Measurements from ENCODE around the gene NPTX1.

Gene NPTX1

GRCh38 chr17:80447790-80448189 is 28.6 kb downstream of the NPTX1 start:
- H3K27me3 ChIP-seq: no peaks in the 10 kb centered on the region
- no peak overlapping the region for H3K4me3 ChIP-seq (ENCODE audit: low read depth, low read length)
- TF ChIP-seq CTCF (IDR thresholded peaks at IDR 0.05; ENCODE audit: low read depth, low read length): no peak
- no peaks in the 10 kb centered on the region for H3K9me3 ChIP-seq
- H3K36me3 ChIP-seq: no peaks in the 10 kb centered on the region
- H3K4me1 ChIP-seq: no peaks in the 10 kb centered on the region
- no peak for DNase-seq

DNA sequence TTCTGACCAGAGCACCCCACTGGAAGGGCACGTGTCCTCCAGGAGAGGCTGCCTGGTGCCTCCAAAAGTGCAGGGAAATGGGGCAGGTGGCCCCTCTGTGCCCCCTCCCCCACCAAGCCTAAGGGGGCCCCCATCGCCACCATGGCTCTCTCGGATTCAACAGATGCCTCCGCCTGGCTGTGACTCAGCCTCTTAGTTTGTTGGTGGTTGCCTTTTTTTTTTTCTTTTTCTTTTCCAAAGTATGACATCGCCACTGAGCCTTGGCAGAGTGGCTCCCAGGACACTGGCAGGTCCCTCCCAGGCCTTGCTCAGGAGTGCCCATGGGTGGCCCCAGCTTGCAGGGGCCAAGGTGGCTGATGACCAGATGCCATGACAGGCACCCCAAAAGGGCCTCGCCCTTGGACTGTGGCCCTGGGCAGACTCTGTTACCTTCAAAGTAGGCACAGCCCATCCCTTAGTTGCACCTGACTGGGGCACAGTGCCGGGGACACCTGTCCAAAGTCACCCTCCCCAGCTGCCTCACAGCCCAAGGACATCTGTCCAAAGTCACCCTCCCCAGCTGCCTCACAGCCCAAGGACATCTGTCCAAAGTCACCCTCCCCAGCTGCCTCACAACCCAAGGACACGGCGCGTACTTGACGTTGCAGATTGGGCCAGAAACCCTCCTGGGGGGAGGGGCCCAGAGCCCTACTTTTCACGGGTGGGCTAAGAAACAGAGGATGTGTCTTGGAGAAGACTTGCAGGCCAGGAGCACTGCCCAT is 29.6 kb downstream of the NPTX1 start:
- TF ChIP-seq CTCF (IDR thresholded peaks at IDR 0.05; ENCODE audit: low read depth, low read length): no peak
- Histone ChIP-seq H3K27me3 (no peaks in the 10 kb centered on the region), H3K4me3 (ENCODE audit: low read depth, low read length) (no peak overlapping the region), H3K9me3 (no peaks in the 10 kb centered on the region), H3K36me3 (no peaks in the 10 kb centered on the region), H3K4me1 (no peaks in the 10 kb centered on the region)
- DNase-seq: no peak

- DNase-seq: no peak
- Histone ChIP-seq H3K36me3 (no peaks in the 10 kb centered on the region), H3K4me1 (no peaks in the 10 kb centered on the region), H3K4me3 (ENCODE audit: low read depth, low read length) (no peak overlapping the region), H3K9me3 (no peaks in the 10 kb centered on the region), H3K27me3 (no peaks in the 10 kb centered on the region)
- TF ChIP-seq CTCF (IDR thresholded peaks at IDR 0.05; ENCODE audit: low read depth, low read length): no peak
Observed at GRCh38 chr17:80445726-80446110, 30.7 kb downstream of the NPTX1 start.

DNA sequence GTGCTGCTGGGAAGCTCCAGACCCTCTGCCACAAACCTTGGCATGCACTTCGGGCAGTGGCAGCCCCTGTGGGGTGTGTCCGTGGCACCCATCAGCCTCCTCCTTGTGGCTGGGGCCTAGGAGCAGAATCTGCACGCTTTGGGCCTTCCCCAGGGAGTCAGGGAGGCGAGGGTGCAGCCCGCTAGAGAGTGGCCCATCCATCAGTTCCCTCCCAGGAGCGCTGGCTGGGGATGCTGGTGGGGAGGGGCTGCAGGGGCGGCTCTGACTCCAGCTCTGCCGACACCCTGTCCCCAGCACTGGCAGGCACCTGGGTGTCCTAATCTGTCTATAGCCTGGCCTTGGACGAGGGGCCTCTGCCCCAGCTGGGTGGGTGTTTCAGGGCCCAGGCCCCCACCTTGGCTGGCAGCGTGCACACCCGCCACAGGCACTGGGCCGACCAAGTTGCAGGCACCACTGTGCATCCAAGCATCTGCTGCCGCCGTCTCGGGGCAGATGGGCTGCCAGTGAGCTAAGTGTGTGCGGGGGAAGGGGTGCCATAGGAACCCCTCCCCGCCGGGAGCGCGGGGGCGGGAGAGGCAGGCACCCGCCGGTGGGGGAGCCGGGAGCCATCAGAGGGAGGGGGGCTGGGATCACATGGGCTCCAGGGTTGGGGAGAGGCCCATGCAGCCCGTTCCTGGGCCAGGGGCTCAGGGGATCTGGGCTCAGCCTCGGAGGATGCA is 31.2 kb downstream of the NPTX1 start:
- no peaks in the 10 kb centered on the region for H3K36me3 ChIP-seq
- no peak overlapping the region for H3K4me3 ChIP-seq (ENCODE audit: low read depth, low read length)
- no peaks in the 10 kb centered on the region for H3K9me3 ChIP-seq
- no peak for TF ChIP-seq CTCF (IDR thresholded peaks at IDR 0.05; ENCODE audit: low read depth, low read length)
- H3K27me3 ChIP-seq: no peaks in the 10 kb centered on the region
- no peaks in the 10 kb centered on the region for H3K4me1 ChIP-seq
- DNase-seq: no peak

DNA sequence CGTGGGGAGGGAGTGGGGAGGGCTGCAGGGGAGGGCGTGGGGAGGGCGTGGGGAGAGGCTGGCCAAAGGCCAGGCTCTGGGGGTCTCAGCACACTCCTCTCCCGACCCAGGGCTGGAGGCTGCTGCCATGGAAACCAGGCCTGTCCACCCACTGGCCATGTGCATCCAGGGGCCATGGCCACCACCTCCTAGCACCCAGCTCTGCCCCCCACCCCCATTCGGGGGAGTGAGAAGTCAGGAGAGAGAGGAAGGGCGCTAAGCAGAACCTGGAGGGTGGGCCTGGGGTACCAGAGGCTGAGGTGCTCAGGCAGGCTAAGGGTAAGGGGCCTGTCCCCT is 31.8 kb downstream of the NPTX1 start:
- H3K4me1 ChIP-seq: no peaks in the 10 kb centered on the region
- no peaks in the 10 kb centered on the region for H3K9me3 ChIP-seq
- TF ChIP-seq CTCF (IDR thresholded peaks at IDR 0.05; ENCODE audit: low read depth, low read length): no peak
- no peaks in the 10 kb centered on the region for H3K27me3 ChIP-seq
- H3K4me3 ChIP-seq (ENCODE audit: low read depth, low read length): no peak overlapping the region
- no peaks in the 10 kb centered on the region for H3K36me3 ChIP-seq
- no peak for DNase-seq
